HG02885 (cell line): ENCODE data around the gene MPND.

Source experiments
- ATAC-seq: cut with Tn5 transposase; IDR thresholded peaks from one replicate; pipeline ENCODE4 v1.9.1; 2021; ENCODE audit warnings: mild to moderate bottlenecking; ENCODE audit not compliant: unreplicated experiment, poor library complexity

The MPND gene

GRCh38 chr19:4375164-4376027 lies 32.0 kb downstream of the MPND start:
- peak; percentile 46 for ATAC-seq

- ATAC-seq: no peak
Observed at GRCh38 chr19:4376028-4376670, 32.8 kb downstream of the MPND start.

- no peak for ATAC-seq
Observed at GRCh38 chr19:4376671-4376990, 33.3 kb downstream of the MPND start.

GRCh38 chr19:4376991-4377781 lies 33.8 kb downstream of the MPND start:
- ATAC-seq: no peak

- ATAC-seq: no peak
Observed at GRCh38 chr19:4378886-4379285, 35.5 kb downstream of the MPND start.

GRCh38 chr19:4379383-4380253 lies 36.3 kb downstream of the MPND start:
- ATAC-seq: no peak

GRCh38 chr19:4380254-4380727 lies 36.9 kb downstream of the MPND start:
- ATAC-seq: no peak

GRCh38 chr19:4385291-4386040 lies 42.1 kb downstream of the MPND start:
- ATAC-seq: no peak

GRCh38 chr19:4386041-4386782 lies 42.9 kb downstream of the MPND start:
- ATAC-seq: no peak

- ATAC-seq: no peak
Observed at GRCh38 chr19:4388337-4389063, 45.1 kb downstream of the MPND start.

GRCh38 chr19:4389064-4389375 lies 45.7 kb downstream of the MPND start:
- ATAC-seq: no peak

GRCh38 chr19:4389511-4390016 lies 46.2 kb downstream of the MPND start:
- ATAC-seq: no peak

GRCh38 chr19:4390017-4390566 lies 46.7 kb downstream of the MPND start:
- ATAC-seq: no peak

GRCh38 chr19:4390567-4391305 lies 47.4 kb downstream of the MPND start:
- no peak for ATAC-seq

GRCh38 chr19:4391306-4391693 lies 47.9 kb downstream of the MPND start:
- ATAC-seq: no peak

- ATAC-seq: no peak
Observed at GRCh38 chr19:4391701-4392483, 48.5 kb downstream of the MPND start.
